ENCODE measurements around the gene ADCYAP1R1. TPM values are rescaled to one million over a fixed set of nuclear protein-coding genes. Genes with fewer than 3 reads are reported as not detected.
A peak's percentile ranks its signal among the peaks of the same experiment; 100 is the strongest.

The ADCYAP1R1 gene
- total RNA-seq, 2 donors from 2014 or later, result 0.86 to 3.1 TPM

DNA sequence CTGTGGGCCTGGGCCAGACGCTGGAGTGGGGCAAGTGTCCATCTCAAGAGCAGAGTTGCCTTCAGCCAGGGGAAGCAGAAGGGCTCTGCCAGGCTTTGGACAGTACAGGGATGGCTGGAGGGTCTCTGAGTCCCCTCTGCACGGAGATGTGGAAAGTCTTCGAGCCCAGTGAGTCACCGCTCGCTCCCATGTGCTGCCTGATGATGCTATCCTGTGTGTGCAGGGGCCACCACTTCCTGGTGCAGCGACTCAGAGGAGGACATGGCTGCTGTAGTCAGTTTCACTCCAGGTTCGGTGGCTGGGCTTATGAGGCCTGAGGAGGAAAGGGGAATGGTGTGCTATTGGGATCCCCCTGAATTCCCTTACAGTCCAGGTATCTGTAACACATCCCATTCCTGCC is 6.0 kb downstream of the ADCYAP1R1 start:
- no peak for DNase-seq (ENCODE audit: low spot score)
- TF ChIP-seq, protein P1, sequence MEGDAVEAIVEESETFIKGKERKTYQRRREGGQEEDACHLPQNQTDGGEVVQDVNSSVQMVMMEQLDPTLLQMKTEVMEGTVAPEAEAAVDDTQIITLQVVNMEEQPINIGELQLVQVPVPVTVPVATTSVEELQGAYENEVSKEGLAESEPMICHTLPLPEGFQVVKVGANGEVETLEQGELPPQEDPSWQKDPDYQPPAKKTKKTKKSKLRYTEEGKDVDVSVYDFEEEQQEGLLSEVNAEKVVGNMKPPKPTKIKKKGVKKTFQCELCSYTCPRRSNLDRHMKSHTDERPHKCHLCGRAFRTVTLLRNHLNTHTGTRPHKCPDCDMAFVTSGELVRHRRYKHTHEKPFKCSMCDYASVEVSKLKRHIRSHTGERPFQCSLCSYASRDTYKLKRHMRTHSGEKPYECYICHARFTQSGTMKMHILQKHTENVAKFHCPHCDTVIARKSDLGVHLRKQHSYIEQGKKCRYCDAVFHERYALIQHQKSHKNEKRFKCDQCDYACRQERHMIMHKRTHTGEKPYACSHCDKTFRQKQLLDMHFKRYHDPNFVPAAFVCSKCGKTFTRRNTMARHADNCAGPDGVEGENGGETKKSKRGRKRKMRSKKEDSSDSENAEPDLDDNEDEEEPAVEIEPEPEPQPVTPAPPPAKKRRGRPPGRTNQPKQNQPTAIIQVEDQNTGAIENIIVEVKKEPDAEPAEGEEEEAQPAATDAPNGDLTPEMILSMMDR (IDR thresholded peaks at IDR 0.05), result no peak
- no peak overlapping the region for H3K4me3 ChIP-seq

DNA sequence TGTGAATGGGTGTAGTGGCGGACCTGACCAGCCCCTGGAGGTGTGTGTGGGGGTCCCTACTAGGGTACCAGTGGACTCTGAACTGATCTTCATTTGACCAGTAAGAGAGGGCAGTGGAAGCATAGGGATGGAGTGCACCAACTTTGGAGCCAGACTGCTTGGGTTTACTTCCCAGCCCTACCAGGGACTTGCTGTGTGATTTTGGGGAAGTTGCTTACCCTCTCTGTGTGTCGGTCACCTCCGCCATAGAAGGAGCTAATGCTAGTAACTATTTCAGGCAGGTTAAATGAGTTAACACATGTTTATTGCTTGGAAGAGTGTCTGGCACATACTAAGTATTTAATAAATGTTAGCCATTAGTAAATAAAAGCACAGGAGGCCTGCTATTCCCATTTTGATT is 6.6 kb downstream of the ADCYAP1R1 start:
- no peak overlapping the region for H3K27ac ChIP-seq
- no peak for DNase-seq (ENCODE audit: low spot score)
- no peaks in the 10 kb centered on the region for H3K4me1 ChIP-seq
- TF ChIP-seq, protein P1 (IDR thresholded peaks at IDR 0.05), result no peak
- H3K36me3 ChIP-seq, result no peaks in the 10 kb centered on the region
- H3K4me3 ChIP-seq, result no peak overlapping the region
- peaks cover 0 to under 1% of the 10 kb centered on the region in 2 donors for H3K27me3 ChIP-seq
- no peaks in the 10 kb centered on the region for H3K9me3 ChIP-seq

More for the DNA sequence above, 6.0 kb downstream of the ADCYAP1R1 start:
- Histone ChIP-seq H3K36me3 (no peaks in the 10 kb centered on the region), H3K9me3 (no peaks in the 10 kb centered on the region), H3K27me3 (peaks cover 0 to 6% of the 10 kb centered on the region in 2 donors), H3K27ac (no peak overlapping the region), H3K4me1 (peaks cover 0 to 3% of the 10 kb centered on the region in 2 donors)

DNA sequence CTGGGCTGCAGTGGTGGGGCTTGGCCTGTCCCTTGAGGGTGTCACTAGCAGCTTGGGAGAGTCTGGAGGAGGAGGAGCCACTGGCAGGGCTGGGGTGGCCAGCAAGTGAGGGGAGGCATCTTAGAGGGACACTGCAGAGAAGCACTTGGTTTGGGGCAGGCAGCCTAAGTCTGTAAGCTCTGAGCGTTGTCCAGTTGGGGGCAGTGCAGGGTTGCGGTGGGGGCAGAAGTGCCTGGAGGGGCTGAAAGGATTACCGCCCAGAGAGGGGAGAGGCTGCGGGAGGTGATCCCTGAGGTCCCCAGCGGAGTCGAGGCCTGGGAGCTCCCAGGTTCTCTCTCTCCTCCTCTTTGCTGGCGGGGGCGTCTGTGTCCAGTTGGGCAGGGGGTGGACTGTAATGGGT is 7.4 kb downstream of the ADCYAP1R1 start:
- H3K27me3 ChIP-seq, result no peaks in the 10 kb centered on the region
- TF ChIP-seq, protein P1 (IDR thresholded peaks at IDR 0.05), result peak in 1 of 2 donors; percentile 24
- no peaks in the 10 kb centered on the region for H3K4me1 ChIP-seq
- no peak overlapping the region for H3K27ac ChIP-seq
- H3K4me3 ChIP-seq, result no peak overlapping the region
- no peaks in the 10 kb centered on the region for H3K9me3 ChIP-seq
- H3K36me3 ChIP-seq, result no peaks in the 10 kb centered on the region
- no peak for DNase-seq (ENCODE audit: low spot score)

DNA sequence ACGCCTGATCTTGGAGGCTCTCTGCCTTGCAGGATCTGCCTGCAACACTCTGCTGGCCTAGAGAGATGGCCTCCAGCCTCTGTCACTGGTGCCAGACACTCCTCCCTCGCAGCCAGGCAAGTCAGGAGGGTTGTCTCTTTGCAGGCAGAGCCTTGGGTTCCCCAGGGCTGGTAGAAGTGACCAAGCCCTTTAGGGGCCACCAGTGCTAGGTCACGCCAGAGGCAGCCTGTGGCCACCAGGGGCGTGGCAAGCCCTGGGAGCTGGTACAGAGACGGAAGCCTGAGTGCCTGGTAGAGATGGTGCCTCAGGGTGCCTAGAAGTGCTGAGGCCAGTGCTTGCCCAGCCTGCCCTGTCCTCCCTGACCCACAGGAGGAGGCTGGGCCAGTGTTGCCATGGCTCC is 9.1 kb downstream of the ADCYAP1R1 start:
- no peak for DNase-seq (ENCODE audit: low spot score)
- TF ChIP-seq, protein P1 (IDR thresholded peaks at IDR 0.05), result no peak
- Histone ChIP-seq H3K4me3 (no peak overlapping the region), H3K27ac (no peak overlapping the region), H3K4me1 (no peaks in the 10 kb centered on the region), H3K36me3 (no peaks in the 10 kb centered on the region), H3K27me3 (no peaks in the 10 kb centered on the region), H3K9me3 (no peaks in the 10 kb centered on the region)

DNA sequence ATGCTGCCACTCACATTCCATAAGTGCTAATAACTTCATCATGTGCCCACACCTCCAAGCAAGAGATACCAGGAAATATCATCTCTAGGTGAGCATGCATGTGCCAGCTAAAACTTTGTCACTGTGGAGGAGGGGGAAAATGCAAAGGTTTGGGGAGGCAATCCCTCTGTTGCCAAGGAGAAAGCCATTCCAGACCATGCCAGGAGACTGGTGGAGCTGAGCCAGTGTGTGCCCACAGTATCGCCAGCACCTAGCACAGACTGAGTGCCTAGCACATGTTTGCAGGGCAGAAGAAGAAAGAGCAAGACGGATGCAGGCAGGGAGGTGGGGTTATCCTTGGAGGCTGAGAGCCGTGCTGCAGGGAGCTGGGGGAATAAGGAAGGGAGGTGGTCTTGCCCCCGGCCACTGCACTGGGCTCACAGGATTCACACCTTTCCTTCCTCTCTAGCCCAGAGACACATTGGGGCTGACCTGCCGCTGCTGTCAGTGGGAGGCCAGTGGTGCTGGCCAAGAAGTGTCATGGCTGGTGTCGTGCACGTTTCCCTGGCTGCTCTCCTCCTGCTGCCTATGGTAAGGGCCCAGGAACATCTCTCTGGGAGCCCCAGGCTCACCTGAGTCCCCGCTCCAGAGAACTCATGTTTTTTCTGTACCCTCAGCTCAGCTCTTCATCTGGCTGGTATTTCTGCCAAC is 10.8 kb downstream of the ADCYAP1R1 start:
- no peaks in the 10 kb centered on the region for H3K27me3 ChIP-seq
- no peaks in the 10 kb centered on the region for H3K4me1 ChIP-seq
- H3K9me3 ChIP-seq, result no peaks in the 10 kb centered on the region
- no peaks in the 10 kb centered on the region for H3K36me3 ChIP-seq
- H3K27ac ChIP-seq, result no peak overlapping the region
- DNase-seq (ENCODE audit: low spot score), result no peak
- TF ChIP-seq, protein P1 (IDR thresholded peaks at IDR 0.05), result no peak
- H3K4me3 ChIP-seq, result no peak overlapping the region

All from right atrium auricular region (tissue), 2 donors.